HFF-Myc (cell line): ENCODE results near the gene RBP5.

Experiments
- DNase-seq: peaks from one replicate; pipeline ENCODE4 v3.0.0-alpha.2; 2011; ENCODE audit warnings: low read depth; ENCODE audit errors: extremely low read depth
- H3K4me3 ChIP-seq: replicated peaks from 2 replicates; pipeline ENCODE4 v1.5.1; 2011; ENCODE audit warnings: low read depth, mild to moderate bottlenecking, control low read depth, low read length
- CTCF ChIP-seq: IDR thresholded peaks from 2 replicates; pipeline ENCODE4 v1.5.1; 2012; ENCODE audit warnings: mild to moderate bottlenecking, low read depth, low read length, control low read depth; ENCODE audit errors: missing control alignments

Gene RBP5

GRCh38 chr12:7081037-7081436 is 47.7 kb downstream of the RBP5 start:
- no peak overlapping the region for H3K4me3 ChIP-seq
- no peak for TF ChIP-seq CTCF
- DNase-seq = no peak

- H3K4me3 ChIP-seq = no peak overlapping the region
- TF ChIP-seq CTCF = no peak
- DNase-seq = no peak
Observed at GRCh38 chr12:7079826-7080125, 48.9 kb downstream of the RBP5 start.

GRCh38 chr12:7078163-7078562 is 50.5 kb downstream of the RBP5 start:
- no peak for DNase-seq
- TF ChIP-seq CTCF = no peak
- no peak overlapping the region for H3K4me3 ChIP-seq

- no peak for DNase-seq
- H3K4me3 ChIP-seq = no peak overlapping the region
- TF ChIP-seq CTCF = no peak
Observed at GRCh38 chr12:7076493-7076892, 52.2 kb downstream of the RBP5 start.

- no peak for TF ChIP-seq CTCF
- H3K4me3 ChIP-seq = no peak overlapping the region
- DNase-seq = no peak
Observed at GRCh38 chr12:7075939-7076338, 52.8 kb downstream of the RBP5 start.

- no peak overlapping the region for H3K4me3 ChIP-seq
- DNase-seq = no peak
- TF ChIP-seq CTCF = no peak
Observed at GRCh38 chr12:7075518-7075917, 53.2 kb downstream of the RBP5 start.

- no peak overlapping the region for H3K4me3 ChIP-seq
- no peak for DNase-seq
- TF ChIP-seq CTCF = no peak
Observed at GRCh38 chr12:7073946-7074345, 54.7 kb downstream of the RBP5 start.
